GM04503 (cell line): ENCODE results near the gene PCDHGA1.
"Not testable (repeated sequence)": the region's sequence is repeated elsewhere in the genome, so short reads cannot be mapped to it uniquely, and the experiment has no call there.

Experiments used
- DNase-seq: peaks from one replicate; pipeline ENCODE4 v3.0.0-alpha.2; 2012; ENCODE audit warnings: low read depth

The PCDHGA1 gene

DNA sequence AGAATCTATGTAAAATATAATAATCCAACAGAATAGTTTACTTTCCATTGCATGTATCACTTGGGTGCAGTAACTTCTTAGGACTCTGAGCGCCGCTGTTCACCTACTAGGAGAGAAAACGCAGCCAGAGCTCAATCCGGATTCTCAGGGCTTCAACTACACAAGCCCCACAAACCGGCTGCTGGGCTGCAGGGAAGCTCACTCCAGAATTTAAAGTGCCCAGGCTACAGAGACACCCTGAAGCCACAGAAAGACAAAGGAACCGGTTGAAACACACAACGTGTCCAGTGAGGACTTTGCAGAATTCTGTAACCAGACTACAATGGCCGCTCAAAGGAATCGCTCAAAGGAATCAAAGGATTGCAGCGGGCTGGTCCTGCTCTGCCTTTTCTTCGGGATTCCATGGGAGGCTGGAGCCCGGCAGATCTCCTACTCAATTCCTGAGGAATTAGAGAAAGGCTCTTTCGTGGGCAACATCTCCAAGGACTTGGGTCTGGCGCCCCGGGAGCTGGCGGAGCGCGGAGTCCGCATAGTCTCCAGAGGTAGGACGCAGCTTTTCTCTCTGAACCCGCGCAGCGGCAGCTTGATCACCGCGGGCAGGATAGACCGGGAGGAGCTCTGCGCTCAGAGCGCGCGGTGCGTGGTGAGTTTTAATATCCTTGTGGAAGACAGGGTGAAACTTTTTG, 82.7 kb downstream of the PCDHGA1 start, which contains the start of gene PCDHGA10:
PCDHGA10 (plus strand) TSS at position 134 of the 686 bp plus-strand sequence; CDS start at position 323, 189 bp downstream.
- DNase-seq = no peak

DNA sequence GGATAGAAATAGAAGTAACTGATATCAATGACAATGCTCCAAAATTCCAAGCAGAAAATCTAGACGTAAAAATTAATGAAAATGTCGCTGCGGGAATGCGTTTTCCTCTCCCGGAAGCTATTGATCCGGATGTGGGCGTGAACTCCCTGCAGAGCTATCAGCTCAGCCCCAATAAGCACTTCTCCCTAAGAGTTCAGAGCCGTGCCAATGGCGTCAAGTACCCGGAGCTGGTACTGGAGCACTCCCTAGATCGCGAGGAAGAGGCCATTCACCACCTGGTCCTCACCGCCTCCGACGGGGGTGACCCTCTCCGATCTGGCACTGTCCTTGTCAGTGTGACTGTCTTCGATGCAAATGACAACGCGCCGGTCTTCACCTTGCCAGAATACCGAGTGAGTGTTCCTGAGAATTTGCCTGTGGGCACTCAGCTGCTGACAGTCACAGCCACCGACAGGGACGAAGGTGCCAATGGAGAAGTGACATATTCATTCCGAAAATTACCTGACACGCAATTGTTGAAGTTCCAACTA, 83.3 kb downstream of the PCDHGA1 start:
- DNase-seq = no peak

DNA sequence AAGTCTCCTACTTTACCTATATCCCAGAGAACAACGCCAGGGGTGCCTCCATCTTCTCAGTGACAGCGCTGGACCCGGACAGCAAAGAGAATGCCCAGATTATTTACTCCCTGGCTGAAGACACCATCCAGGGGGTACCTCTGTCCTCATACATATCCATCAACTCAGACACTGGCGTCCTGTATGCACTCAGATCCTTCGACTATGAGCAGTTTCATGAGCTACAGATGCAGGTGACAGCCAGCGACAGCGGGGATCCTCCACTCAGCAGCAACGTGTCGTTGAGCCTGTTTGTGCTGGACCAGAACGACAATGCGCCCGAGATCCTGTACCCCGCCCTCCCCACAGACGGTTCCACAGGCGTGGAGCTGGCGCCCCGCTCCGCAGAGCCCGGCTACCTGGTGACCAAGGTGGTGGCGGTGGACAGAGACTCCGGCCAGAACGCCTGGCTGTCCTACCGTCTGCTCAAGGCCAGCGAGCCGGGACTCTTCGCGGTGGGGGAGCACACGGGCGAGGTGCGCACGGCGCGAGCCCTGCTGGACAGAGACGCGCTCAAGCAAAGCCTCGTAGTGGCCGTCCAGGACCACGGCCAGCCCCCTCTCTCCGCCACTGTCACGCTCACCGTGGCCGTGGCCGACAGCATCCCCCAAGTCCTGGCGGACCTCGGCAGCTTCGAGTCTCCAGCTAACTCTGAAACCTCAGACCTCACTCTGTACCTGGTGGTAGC, 84.4 kb downstream of the PCDHGA1 start:
- not testable (repeated sequence) for DNase-seq

DNA sequence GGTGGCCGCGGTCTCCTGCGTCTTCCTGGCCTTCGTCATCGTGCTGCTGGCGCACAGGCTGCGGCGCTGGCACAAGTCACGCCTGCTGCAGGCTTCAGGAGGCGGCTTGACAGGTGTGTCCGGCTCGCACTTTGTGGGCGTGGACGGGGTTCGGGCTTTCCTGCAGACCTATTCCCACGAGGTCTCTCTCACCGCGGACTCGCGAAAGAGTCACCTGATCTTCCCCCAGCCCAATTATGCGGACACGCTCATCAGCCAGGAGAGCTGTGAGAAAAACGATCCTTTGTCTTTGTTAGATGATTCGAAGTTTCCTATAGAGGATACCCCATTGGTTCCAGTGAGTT, 84.9 kb downstream of the PCDHGA1 start:
- not testable (repeated sequence) for DNase-seq

DNA sequence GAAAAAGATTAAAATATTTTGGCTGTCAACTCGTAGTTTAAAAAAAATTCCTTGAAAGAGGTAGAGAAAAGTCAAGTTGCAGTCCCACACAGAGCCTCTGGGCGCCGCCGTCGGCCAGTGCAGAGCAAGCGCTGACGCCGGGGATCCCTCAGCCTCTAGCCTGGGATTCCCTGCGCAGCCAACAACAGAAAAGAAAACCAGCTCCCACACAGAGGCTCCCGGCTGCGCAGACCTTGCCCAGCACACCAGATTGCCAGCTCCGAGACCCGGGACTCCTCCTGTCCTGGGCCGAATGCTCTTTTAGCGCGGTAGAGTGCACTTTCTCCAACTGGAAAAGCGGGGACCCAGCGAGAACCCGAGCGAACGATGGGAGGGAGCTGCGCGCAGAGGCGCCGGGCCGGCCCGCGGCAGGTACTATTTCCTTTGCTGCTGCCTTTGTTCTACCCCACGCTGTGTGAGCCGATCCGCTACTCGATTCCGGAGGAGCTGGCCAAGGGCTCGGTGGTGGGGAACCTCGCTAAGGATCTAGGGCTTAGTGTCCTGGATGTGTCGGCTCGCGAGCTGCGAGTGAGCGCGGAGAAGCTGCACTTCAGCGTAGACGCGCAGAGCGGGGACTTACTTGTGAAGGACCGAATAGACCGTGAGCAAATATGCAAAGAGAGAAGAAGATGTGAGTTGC, 87.3 kb downstream of the PCDHGA1 start, which contains the start of gene PCDHGB7:
PCDHGB7 (plus strand) TSS at position 184 of the 679 bp plus-strand sequence; CDS start at position 367, 183 bp downstream.
- DNase-seq = not testable (repeated sequence)

DNA sequence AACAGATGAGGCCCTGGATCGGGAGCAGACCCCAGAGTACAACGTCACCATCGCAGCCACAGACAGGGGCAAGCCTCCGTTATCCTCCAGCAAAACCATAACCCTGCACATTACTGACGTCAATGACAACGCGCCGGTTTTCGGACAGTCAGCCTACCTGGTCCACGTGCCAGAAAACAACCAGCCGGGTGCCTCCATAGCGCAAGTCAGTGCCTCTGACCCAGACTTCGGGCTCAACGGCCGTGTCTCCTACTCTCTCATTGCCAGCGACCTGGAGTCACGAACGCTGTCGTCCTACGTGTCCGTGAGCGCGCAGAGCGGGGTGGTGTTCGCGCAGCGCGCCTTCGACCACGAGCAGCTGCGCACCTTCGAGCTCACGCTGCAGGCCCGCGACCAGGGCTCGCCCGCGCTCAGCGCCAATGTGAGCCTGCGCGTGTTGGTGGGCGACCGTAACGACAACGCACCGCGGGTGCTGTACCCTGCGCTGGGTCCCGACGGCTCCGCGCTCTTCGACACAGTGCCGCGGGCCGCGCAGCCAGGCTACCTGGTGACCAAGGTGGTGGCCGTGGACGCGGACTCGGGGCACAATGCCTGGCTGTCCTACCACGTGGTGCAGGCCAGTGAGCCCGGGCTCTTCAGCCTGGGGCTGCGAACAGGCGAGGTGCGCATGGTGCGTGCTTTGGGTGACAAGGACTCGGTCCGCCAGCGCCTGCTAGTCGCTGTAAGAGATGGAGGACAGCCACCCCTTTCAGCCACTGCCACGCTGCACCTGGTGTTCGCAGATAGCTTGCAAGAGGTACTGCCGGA, 89.0 kb downstream of the PCDHGA1 start:
- no peak for DNase-seq

DNA sequence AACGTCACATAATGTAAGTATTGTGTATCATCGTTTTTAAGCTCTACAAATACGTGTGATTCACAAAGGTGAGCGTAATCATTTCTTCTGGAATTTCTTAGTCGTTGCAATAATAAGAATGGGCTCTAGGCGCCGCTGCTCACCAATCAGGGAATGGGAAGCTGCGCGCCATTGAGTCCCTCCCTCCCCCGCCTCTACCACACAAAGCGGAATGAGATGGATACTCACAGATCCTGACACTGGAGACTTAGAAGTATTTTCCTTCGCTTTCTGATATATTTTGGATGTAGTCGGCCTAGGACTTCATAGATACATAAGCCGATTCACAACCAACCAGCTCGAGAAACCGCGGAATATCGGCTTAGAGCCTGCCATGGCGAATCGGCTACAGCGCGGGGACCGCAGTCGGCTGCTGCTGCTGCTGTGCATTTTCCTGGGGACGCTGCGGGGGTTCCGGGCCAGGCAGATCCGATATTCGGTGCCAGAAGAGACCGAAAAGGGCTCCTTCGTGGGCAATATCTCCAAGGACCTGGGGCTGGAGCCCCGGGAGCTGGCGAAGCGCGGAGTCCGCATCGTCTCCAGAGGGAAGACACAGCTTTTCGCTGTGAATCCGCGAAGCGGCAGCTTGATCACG, 90.7 kb downstream of the PCDHGA1 start, which contains the start of gene PCDHGA11:
PCDHGA11 (plus strand) TSS at position 197 of the 634 bp plus-strand sequence; CDS start at position 374, 177 bp downstream.
- DNase-seq = no peak

DNA sequence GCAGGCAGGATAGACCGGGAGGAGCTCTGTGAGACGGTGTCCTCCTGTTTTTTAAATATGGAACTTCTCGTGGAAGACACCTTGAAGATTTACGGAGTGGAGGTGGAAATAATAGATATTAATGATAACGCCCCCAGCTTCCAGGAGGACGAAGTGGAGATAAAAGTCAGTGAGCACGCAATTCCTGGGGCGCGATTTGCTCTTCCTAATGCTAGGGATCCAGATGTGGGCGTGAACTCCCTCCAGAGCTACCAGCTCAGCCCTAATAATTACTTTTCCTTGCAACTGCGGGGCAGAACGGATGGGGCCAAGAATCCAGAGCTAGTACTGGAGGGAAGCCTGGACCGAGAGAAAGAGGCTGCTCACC, 91.2 kb downstream of the PCDHGA1 start:
- DNase-seq = no peak

DNA sequence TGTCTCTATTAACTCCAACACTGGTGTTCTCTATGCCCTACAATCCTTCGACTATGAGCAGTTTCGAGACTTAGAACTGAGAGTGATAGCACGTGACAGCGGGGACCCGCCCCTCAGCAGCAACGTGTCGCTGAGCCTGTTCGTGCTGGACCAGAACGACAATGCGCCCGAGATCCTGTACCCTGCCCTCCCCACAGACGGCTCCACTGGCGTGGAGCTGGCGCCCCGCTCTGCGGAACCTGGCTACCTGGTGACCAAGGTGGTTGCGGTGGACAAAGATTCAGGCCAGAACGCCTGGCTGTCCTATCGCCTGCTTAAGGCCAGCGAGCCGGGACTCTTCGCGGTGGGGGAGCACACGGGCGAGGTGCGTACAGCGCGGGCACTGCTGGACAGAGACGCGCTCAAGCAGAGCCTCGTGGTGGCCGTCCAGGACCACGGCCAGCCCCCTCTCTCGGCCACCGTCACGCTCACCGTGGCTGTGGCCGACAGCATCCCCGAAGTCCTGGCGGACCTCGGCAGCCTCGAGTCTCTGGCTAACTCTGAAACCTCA, 92.5 kb downstream of the PCDHGA1 start:
- no peak for DNase-seq

DNA sequence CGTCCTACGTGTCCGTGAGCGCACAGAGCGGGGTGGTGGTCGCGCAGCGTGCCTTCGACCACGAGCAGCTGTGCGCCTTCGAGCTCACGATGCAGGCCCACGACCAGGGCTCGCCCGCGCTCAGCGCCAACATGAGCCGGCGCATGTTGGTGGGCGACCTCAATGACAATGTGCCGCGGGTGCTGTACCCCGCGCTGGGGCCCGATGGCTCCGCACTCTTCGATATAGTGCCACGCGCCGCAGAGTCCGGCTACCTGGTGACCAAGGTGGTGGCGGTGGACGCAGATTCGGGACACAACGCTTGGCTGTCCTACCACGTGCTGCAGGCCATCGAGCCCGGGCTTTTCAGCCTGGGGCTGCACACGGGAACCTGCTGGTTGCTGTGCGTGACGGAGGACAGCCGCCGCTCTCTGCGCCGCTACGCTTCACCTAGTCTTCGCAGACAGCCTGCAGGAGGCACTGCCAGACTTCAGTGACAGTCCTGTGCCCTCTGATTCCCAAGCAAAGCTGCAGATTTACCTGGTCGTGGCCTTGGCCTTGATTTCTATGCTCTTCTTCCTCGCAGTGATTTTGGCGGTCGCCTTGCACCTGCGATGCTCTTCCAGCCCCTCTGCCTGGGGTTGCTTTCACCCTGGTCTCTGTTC, 97.6 kb downstream of the PCDHGA1 start:
- DNase-seq = no peak

DNA sequence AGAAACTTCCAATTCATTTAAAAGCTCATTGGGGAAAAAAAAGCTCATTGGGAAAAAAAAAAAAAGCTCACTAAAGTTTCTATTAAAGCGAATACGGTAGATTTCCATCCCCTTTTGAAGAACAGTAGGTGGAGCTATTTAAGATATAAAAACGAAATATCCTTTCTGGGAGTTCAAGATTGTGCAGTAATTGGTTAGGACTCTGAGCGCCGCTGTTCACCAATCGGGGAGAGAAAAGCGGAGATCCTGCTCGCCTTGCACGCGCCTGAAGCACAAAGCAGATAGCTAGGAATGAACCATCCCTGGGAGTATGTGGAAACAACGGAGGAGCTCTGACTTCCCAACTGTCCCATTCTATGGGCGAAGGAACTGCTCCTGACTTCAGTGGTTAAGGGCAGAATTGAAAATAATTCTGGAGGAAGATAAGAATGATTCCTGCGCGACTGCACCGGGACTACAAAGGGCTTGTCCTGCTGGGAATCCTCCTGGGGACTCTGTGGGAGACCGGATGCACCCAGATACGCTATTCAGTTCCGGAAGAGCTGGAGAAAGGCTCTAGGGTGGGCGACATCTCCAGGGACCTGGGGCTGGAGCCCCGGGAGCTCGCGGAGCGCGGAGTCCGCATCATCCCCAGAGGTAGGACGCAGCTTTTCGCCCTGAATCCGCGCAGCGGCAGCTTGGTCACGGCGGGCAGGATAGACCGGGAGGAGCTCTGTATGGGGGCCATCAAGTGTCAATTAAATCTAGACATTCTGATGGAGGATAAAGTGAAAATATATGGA, 100.2 kb downstream of the PCDHGA1 start, which contains the start of gene PCDHGA12:
PCDHGA12 (plus strand) TSS at position 176 of the 782 bp plus-strand sequence; CDS start at position 429, 253 bp downstream.
- peak; percentile 84 for DNase-seq

DNA sequence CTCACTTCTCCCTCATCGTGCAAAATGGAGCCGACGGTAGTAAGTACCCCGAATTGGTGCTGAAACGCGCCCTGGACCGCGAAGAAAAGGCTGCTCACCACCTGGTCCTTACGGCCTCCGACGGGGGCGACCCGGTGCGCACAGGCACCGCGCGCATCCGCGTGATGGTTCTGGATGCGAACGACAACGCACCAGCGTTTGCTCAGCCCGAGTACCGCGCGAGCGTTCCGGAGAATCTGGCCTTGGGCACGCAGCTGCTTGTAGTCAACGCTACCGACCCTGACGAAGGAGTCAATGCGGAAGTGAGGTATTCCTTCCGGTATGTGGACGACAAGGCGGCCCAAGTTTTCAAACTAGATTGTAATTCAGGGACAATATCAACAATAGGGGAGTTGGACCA, 101.0 kb downstream of the PCDHGA1 start:
- DNase-seq = no peak

DNA sequence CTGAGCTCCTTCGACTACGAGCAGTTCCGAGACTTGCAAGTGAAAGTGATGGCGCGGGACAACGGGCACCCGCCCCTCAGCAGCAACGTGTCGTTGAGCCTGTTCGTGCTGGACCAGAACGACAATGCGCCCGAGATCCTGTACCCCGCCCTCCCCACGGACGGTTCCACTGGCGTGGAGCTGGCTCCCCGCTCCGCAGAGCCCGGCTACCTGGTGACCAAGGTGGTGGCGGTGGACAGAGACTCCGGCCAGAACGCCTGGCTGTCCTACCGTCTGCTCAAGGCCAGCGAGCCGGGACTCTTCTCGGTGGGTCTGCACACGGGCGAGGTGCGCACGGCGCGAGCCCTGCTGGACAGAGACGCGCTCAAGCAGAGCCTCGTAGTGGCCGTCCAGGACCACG, 102.0 kb downstream of the PCDHGA1 start:
- not testable (repeated sequence) for DNase-seq

DNA sequence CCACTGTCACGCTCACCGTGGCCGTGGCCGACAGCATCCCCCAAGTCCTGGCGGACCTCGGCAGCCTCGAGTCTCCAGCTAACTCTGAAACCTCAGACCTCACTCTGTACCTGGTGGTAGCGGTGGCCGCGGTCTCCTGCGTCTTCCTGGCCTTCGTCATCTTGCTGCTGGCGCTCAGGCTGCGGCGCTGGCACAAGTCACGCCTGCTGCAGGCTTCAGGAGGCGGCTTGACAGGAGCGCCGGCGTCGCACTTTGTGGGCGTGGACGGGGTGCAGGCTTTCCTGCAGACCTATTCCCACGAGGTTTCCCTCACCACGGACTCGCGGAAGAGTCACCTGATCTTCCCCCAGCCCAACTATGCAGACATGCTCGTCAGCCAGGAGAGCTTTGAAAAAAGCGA, 102.4 kb downstream of the PCDHGA1 start:
- DNase-seq = not testable (repeated sequence)

DNA sequence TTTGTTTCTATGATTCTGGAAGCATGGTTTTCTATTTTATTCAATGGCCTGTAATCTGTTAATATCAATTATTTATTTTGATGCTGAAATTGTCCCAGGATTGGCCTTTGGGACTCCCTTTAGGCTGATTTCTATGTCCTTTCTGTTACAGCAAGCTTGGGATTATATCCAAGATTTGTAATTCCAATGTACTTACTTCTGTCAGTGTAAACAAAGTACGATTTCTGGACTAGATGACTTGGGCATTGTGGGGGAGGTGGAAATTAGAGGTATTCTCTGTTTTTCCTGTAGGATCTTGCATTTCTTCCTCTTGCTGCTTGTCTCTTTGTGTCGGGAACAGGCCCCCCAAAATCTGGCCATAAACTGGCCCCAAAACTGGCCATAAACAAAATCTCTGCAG, 103.7 kb downstream of the PCDHGA1 start:
- DNase-seq = no peak

DNA sequence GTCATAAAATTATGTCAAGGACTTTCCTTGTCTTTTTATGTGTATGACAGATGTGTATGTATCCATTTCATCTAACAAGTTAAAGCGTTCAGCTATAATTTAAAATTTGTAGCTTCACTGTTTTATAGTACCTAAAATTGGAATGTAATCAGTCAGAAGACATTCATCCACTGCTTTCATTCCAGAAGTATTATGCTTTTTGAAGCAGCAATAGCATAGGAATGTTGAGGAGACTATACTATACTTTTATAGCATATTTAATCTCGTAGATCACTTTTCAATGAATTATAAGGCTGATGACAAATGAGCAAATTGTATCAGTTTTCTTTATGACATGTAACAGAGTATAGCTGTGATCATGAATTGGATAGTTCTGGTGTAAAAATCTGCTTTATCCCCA, 106.9 kb downstream of the PCDHGA1 start:
- DNase-seq = no peak

DNA sequence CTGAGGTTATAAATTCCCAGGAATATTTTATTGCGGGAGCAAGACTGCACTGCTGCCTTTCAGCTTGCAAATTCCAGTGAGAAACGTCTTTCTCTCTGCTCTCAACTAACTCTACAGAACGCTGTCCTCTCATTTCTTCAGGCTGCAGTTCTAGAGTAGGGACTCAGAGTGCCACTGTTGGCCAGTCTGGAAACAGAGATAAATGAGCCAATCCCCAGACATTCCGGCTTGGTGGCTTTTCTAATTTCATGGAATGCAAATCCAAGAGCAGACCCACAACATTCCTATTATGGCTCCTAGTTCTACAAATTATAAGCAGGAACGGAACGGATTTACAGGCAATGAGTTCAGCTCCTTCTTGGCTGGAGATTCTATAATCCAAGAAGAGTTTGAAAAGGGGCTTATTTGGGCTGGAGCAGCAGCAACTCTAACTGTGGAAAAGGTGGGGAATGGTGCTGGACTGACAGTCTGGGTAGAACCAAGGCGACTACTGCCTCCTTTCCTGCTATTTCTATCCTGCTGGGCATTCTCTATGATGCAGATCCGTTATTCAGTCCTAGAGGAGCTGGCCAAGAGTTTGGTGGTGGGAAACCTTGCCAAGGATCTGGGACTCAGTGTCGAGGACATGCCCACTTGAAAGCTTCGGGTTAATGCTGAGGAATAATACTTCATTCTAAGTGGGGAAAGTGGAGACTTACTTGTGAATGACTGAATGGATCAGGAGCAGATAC, 109.3 kb downstream of the PCDHGA1 start:
- DNase-seq = peak; percentile 12

DNA sequence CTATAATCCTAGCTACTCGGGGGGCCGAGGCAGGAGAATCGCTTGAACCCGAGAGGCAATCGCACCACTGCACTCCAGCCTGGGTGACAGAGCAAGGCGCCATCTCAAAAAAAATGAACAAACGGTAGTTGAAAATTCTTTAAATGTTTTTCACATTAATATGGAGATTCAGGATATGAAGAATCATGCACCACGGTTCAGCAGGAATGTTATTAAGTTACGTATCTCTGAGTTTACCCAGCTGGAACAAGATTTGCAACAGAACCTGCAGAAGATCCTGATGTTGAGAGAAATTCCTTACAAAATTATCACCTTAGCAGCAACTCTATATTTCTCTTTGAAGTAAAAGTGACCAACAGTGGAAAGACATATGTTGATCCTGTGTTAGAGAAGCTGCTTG, 110.0 kb downstream of the PCDHGA1 start:
- no peak for DNase-seq
